Measurements from ENCODE around the gene RENBP.

RENBP gene

DNA sequence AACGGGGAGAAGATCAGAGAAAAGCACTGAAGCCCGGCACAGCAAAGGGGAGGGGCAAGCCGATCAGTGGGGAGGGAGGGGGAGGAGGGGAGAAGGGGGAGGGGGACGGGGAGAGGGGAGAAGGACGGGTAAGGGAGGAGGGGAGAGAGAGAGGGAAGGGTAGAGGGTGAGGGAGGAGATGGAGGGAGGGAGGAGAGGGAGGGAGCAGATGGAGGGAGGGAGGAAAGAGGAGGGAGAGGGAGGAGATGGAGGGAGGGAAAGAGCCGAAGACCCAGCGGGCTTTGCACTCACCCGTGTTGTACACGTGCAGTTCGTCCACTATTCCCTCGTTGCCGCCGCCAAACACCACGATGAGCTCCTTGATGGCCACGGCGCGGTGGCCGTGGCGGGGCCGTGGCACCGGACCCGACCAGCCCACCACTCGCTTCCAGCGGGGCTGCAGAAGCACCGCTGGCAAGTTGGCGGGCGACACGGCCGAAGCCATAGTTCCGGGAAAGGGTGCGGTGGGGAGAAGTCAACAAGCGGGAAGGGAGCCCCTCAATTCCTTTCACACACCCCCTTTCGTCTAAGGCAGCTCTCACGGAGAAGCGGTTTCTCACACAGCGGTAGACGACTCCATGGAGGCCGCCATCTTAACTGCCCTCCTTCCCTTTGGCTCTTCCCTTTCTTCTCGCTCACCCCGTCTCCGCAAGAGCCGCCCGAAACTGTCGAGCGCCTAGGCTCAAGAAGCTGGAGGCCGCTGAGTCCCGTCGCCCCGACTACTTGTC, 26.1 kb upstream of the RENBP start:
- DNase-seq: peak; percentile 91

DNA sequence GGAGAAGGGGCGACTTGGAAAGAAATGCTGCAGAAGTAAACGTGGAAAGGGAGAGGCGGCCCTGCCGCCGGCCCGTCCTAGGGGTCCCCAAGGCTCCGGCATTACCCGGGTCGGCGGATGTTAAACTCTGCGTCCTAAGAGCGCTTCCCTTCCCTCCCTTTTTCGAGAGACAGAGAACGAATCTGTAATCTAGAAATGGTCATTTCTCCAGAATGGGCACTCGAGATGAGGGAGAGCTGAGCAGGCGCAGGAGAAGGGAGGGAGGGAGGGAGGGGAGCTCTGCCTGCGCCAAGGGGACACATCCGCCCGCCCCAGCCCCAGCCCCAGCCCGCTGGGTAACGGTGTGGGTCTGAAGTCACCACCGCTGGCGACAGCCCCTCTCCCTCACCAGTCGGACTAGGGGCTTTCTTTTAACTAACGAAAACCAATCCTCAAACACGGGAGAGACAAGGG, 25.5 kb upstream of the RENBP start:
- no peak for DNase-seq

GRCh38 chrX:153969125-153969903, 24.9 kb upstream of the RENBP start:
- DNase-seq: peak; percentile 50

DNA sequence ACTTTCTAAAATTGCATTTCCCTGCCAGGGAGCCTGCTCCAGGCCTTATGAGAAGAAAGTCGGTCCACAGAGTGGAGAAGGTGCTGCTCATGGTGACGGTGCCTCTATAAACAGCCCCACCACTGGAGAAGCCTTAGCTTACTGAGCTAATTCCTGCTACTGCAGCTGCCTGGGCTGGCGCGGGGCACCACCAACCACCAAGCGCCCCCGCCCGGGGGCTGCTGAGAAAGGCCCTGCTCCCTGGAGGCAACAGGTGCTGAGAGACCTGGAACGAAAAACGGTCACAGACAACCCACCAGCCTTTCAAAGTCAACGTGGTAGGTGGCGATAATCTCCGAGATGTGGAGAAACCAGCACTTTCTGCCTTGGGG, 24.3 kb upstream of the RENBP start:
- DNase-seq: peak; percentile 71

GRCh38 chrX:153968255-153968654, 23.8 kb upstream of the RENBP start:
- DNase-seq: no peak

GRCh38 chrX:153967536-153968224, 23.2 kb upstream of the RENBP start:
- DNase-seq: no peak

DNA sequence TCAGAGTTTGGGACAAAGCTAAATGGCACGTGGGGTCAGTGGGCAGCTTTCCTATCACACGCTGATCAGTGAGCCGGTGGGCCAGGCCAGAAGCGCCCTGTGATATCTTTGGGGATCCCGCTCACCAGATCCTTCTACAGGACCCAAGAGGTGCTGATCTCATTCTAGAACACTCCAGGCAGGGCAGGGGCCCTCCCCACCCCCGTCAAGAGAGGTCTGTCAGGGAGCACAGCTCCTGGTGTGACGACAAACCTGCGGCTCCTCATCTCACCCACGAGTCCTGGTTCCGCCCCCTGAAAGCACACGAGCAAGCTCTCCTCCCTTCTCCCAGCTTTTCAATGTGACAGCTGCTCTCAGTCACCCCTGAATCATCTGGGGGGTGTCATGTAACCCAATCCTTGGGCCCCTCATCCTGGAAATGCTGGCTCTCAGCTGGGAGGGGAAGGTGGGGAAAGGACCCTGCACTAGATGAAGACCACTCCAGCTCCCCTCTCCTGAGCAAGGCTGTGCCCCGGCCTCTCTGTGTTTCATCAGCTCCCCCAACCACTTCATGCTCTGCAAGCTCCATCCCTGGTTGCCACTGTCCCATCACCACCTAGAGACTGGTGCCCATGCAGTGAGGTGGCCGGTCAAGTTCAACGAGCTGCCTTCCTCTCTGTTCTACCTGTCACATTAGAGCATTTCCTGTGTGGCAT, 22.5 kb upstream of the RENBP start:
- no peak for DNase-seq

DNA sequence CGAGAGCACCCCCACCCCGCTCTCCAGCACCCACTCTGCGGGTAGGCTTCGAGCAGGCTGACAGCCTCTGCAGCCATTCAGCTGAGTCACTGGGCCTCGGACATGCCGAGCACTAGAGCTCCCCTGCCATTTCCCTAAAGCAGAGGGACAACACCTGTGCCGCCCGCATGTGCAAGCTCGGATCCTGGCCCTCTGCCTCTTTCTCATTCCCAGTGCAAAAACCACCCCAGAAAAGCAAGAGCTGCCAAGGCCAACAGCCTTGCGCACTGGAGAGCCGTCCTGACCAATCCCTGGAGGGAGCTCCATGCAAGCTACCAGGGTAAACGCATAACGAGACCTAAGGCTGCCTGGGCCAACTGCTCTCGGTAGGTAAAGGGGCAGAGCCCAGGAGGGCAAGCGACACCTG, 21.8 kb upstream of the RENBP start:
- no peak for DNase-seq

DNA sequence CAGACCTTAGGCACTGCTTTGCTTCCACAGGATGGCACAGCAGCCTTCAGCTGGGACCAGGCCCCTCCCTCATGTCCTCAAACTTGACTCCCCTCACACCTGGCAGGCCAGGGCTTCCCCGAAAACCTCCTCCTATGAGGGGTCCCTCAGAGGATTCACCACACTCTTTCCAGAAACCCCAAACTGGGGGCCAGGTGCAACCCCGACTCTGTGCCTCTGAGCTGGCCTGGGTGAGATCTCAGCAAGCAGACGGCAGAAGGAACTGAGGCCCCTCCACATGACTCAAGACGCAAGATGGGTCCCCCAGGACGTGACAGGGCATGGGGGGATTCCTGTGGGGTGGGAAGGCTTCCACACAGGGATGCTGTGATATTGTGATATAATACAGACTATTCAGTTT, 21.0 kb upstream of the RENBP start:
- no peak for DNase-seq

DNA sequence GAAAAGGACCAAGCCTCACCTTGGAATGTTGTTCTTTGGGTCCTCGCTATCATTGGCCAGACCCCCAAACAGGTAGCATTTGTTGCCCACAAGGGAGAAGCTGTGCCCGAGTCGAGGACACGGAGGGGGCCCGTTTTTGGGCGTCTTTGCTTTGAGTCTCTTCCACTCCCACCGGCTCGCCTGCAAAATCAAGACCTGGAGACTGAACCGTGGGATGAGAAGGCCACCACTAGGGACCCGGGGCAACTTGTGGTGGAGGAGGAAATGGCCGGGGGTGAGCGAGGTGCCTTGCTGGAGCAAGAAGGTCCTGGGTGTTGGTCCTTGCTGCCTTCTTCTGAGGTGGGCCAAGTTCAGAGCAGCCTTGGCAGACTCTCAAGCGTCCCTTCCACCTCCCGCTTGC, 19.7 kb upstream of the RENBP start:
- DNase-seq: no peak

DNA sequence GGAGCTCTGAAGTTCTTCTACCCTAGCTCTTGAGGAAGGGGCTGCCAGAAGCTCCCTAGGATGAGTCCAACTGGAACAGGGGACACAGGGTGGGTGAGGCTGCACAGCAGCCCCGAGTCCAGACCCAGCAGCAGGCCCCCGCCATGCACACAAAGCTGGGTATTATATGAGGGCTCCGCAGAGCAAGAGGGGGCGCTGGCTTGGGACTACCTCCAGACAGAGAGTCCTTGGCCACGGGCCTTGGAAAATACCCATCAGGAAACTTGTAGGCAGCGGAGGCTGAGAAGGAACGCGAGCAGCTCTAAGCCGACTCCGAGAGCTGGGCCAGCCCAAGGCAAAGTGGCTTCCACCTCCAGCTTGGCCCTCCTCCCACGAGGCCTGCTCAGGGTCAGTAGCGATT, 19.1 kb upstream of the RENBP start:
- no peak for DNase-seq

- no peak for DNase-seq
These were observed 16.8 kb upstream of the RENBP start for GRCh38 chrX:153961292-153961691.

GRCh38 chrX:153960786-153961185, 16.3 kb upstream of the RENBP start:
- DNase-seq: no peak

DNA sequence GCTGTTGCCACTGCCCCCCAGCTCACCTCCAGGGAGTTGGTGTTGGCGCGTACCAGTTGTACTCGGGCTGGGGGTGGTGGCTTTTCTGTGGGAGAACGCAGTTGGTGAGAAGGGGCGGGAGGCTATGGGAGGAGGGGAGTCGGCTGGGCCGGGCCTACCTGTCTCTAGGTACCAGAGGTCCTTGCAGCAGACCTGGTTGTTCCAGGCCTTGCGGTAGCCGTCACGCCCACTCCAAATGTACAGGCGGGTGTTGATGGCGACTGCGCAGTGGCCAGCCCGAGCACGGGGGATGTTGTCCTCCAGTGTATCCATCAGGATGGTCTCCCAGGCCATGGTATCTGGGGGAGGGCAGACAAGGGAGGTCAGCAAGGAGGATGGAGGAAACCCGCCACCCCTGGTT, 15.6 kb upstream of the RENBP start:
- DNase-seq: no peak

- DNase-seq: no peak
These were observed 15.2 kb upstream of the RENBP start for GRCh38 chrX:153959649-153960048.

GRCh38 chrX:153958605-153959004, 14.2 kb upstream of the RENBP start:
- DNase-seq: no peak

DNA sequence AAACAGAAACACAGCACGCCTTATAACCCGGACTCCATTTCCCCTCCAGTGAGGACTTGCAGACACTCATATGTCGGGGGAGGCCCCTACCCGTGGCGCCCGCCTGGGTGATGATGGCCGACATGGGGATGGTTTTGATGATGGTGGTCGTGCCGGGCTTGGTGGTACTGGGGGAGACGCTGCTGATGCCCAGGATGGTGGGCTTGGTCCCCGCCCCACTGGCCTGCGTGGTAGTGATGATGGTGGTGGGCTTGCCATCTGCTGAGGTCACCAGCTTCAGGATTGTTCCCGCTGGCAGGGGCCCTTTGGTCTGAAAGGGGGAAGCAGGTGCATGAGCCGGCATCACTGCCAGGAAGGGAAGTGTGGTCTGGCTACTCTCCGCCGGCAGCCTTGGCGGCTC, 12.8 kb upstream of the RENBP start:
- DNase-seq: no peak

GRCh38 chrX:153956044-153956907, 11.8 kb upstream of the RENBP start:
- no peak for DNase-seq

DNA sequence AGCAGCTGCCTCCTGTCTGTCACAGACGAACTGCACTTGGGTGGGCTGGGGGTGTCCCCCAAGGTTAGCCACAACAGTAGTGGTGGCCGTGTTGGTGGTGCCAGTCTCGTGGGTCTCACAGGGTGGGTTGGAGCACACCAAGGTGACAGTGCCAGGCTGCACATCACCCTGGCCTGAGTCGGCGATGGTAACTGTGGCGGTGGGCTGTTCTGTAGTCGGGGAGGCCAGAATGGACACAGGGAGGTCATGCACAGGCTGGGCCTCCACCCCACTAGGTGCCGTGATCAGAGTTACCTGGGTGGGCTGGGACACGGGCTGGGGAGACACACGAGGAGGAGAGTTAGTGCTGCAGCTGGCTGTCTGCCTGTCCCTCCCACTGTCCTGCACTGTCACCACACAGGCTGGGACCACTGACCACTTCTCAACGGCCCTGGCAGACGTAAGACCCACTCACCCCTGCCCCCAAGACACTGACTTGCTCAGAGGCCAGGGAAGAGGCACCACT, 10.8 kb upstream of the RENBP start:
- no peak for DNase-seq

DNA sequence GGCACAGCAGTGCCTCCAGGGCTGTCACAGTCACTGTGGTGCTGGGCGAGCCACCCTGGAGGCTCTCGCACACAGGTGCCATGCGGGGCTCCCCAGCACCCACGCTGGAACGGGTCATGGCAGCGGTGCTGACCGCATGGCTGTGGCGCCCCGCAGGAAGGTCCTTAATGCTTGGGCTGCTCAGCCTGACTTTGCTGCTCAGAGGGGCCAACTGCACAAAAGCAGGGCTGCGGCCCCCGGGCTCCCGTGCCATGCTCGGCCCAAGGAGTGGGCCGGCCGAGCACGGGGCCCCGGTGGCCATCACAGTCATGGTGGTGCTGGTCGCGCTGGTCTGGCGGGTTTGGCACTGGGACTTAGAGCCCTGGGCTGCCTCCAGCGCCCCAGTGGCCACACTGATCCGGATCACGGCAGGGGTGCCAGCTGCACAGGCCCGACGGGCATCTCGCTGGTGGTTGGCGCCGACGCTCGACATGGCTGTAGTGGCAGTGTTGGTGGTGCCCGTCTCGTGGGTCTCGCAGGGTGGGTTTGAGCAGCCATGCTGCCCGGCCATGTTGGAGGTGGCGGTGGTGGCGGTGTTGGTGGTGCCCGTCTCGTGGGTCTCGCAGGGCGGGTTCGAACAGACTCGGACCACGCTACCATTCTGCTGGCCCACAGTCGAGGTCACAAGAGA, 10.2 kb upstream of the RENBP start:
- no peak for DNase-seq

DNA sequence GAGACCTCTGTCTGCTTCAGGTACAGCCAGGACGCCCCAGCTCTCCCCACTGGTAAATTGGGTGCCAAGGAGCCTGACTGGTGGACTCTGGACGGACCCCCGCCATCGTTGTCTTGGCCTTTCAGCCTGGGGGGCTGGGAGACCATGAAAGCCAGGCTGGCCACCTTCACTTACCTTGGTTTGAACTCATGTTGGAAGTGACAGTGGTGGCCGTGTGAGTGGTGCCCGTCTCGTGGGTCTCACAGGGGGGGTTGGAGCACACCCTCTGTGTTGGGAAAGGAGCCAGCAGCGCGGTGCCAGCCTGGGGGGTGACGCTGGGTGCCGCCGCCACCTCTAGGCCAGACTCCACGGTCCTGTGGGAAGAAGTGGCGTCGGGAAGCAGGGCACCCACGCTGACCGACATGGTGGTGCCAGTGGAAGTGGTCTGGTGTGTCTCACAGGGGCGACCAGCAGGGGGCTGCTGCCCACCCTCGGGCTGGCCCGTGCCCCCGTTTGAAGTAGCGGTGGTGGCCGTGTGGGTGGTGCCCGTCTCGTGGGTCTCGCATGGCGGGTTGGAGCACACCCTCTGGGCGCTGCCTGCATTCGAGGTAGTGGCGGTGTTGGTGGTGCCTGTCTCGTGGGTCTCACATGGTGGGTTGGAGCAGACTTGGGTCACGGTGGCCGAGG, 9.6 kb upstream of the RENBP start:
- DNase-seq: no peak
